GM12878 (cell line): ENCODE measurements around the gene GAB3. TPM values are rescaled to one million over a fixed set of nuclear protein-coding genes. Genes with fewer than 3 reads are reported as not detected.

Experiments used
- ATAC-seq: fragments of 200-7000 bp; cut with Tn5 transposase; 3 replicates; pipeline ENCODE4 v1.9.1; 2020; ENCODE audit warnings: mild to moderate bottlenecking, moderate library complexity
- BruUV-seq: library from RNA; stranded (reverse); fragments of 400-500 nt; replicated peaks from 2 replicates; lab custom pipeline; 2021; lab: Mats Ljungman, UMichigan
- CTCF ChIA-PET: fragments of 300-600 bp; sonication (Branson Sonifier 250); formaldehyde crosslinking; extraction: SDS; loops from one replicate; lab custom pipeline; 2021; ENCODE audit warnings: inconsistent platforms; lab: Yijun Ruan, JAX
- POLR2A ChIA-PET: fragments of 350-600 bp; formaldehyde crosslinking; extraction: SDS; loops from one replicate; lab custom pipeline; 2021; ENCODE audit warnings: inconsistent platforms; lab: Charles Lee
- RAD21 ChIA-PET: fragments of 300-600 bp; sonication (Branson Sonifier 250); formaldehyde crosslinking; loops from one replicate; lab custom pipeline; 2023; ENCODE audit warnings: antibody characterized with exemption; ENCODE audit not compliant: unreplicated experiment; lab: Charles Lee
- SMC1A ChIA-PET: fragments of 300-600 bp; sonication (Branson Sonifier 250); formaldehyde crosslinking; loops from one replicate; lab custom pipeline; 2023; ENCODE audit not compliant: unreplicated experiment, uncharacterized antibody; lab: Charles Lee
- DNase-seq: peaks from one replicate; pipeline ENCODE4 v3.0.0-alpha.2; 2011; ENCODE audit warnings: low read depth, low spot score
- FAIRE-seq: peaks from 3 replicates; lab custom pipeline; 2011; peaks lifted over from hg19 to GRCh38; lab: Jason Lieb, UNC
- H2AFZ ChIP-seq: 2 replicates; pipeline ENCODE4 v1.6.0; 2011; ENCODE audit warnings: low read depth, low read length, control low read depth; ENCODE audit not compliant: control insufficient read depth
- H3K27ac ChIP-seq: 2 replicates; pipeline ENCODE4 v1.5.1; 2011; ENCODE audit warnings: control low read depth; ENCODE audit not compliant: control insufficient read depth, insufficient read depth
- H3K27me3 ChIP-seq, 2 experiments: replicated peaks in 1 of 2; 2 replicates each; pipeline versions ENCODE4 v1.6.0 to v1.6.1; 2011; ENCODE audit warnings: low read length in 1 of 2; ENCODE audit not compliant: control insufficient read depth in 2 of 2, insufficient read depth in 2 of 2
- H3K36me3 ChIP-seq, 2 experiments: 2 replicates each; pipeline ENCODE4 v1.5.1; 2011; ENCODE audit warnings: low read length in 1 of 2; ENCODE audit not compliant: control insufficient read depth in 2 of 2, insufficient read depth in 2 of 2
- H3K4me1 ChIP-seq: 2 replicates; pipeline ENCODE4 v1.6.1; 2011; ENCODE audit warnings: mild to moderate bottlenecking, low read length, moderate library complexity, mixed read lengths; ENCODE audit not compliant: control insufficient read depth, insufficient read depth
- H3K4me2 ChIP-seq: 2 replicates; pipeline ENCODE4 v1.6.0; 2011; ENCODE audit warnings: control low read depth; ENCODE audit not compliant: control insufficient read depth, insufficient read depth
- H3K4me3 ChIP-seq: fragments of 200-600 bp; sonication (generic); 2 replicates; pipeline ENCODE4 v1.5.1; 2016
- H3K79me2 ChIP-seq: 2 replicates; pipeline ENCODE4 v1.6.0; 2011; ENCODE audit warnings: low read length; ENCODE audit not compliant: control insufficient read depth, insufficient read depth
- H3K9ac ChIP-seq: 2 replicates; pipeline ENCODE4 v1.8.0; 2011; ENCODE audit warnings: low read length, control low read depth, mixed read lengths; ENCODE audit not compliant: control insufficient read depth, insufficient read depth
- H3K9me3 ChIP-seq: replicated peaks from 3 replicates; pipeline ENCODE4 v1.5.1; 2011; ENCODE audit warnings: mild to moderate bottlenecking, low read length; ENCODE audit not compliant: control insufficient read depth, insufficient read depth
- H4K20me1 ChIP-seq: 2 replicates; pipeline ENCODE4 v1.6.0; 2011; ENCODE audit not compliant: control insufficient read depth, insufficient read depth
- ASH2L ChIP-seq: fragments of 300-600, 200-600 bp; sonication (generic); IDR thresholded peaks from 2 replicates; pipeline ENCODE4 v1.6.1; 2017; ENCODE audit warnings: low read depth, mild to moderate bottlenecking, borderline replicate concordance
- BCL11A ChIP-seq: IDR thresholded peaks from 2 replicates; pipeline ENCODE4 v1.6.1; 2011; ENCODE audit warnings: low read depth, low read length
- CHD1 ChIP-seq: IDR thresholded peaks from 2 replicates; pipeline ENCODE4 v1.6.1; 2012; ENCODE audit warnings: low read depth, low read length, improper control_type of control experiment
- CREB1 ChIP-seq: IDR thresholded peaks from 2 replicates; pipeline ENCODE4 v1.6.1; 2012; ENCODE audit warnings: low read depth, mild to moderate bottlenecking, inconsistent platforms
- ETV6 ChIP-seq, 2 experiments: fragments of 450-650 bp in 1 of 2; IDR thresholded peaks in 1 of 2; conservative IDR thresholded peaks in 1 of 2; 2 replicates each; pipeline ENCODE4 v1.6.1; 2014; ENCODE audit warnings: antibody characterized with exemption in 1 of 2, borderline replicate concordance in 1 of 2, low read depth in 1 of 2, mild to moderate bottlenecking in 1 of 2, moderate library complexity in 1 of 2
- HDAC2 ChIP-seq: fragments of 200-600 bp; sonication (generic); IDR thresholded peaks from 2 replicates; pipeline ENCODE4 v1.6.1; 2017
- HDAC6 ChIP-seq: fragments of 200-600 bp; sonication (generic); IDR thresholded peaks from one replicate; pipeline ENCODE4 v1.8.0; 2017; ENCODE audit warnings: antibody characterized with exemption; ENCODE audit not compliant: unreplicated experiment
- SIN3A ChIP-seq: IDR thresholded peaks from 2 replicates; pipeline ENCODE4 v1.6.1; 2012; ENCODE audit warnings: low read depth, low read length, improper control_type of control experiment
- SREBF1 ChIP-seq: IDR thresholded peaks from 2 replicates; pipeline ENCODE4 v1.6.1; 2012; ENCODE audit warnings: mild to moderate bottlenecking, low read length
- STAT1 ChIP-seq: fragments of 450-650 bp; conservative IDR thresholded peaks from 2 replicates; pipeline ENCODE4 v1.6.1; 2014; ENCODE audit warnings: antibody characterized with exemption, mild to moderate bottlenecking
- ZNF217 ChIP-seq: fragments of 450-650 bp; IDR thresholded peaks from 2 replicates; pipeline ENCODE4 v1.6.1; 2017; ENCODE audit warnings: antibody characterized with exemption, mild to moderate bottlenecking
- WGBS: methylation state at CpG from one replicate; pipeline ENCODE4 v1.1.6; 2016; ENCODE audit warnings: low lambda C conversion rate; ENCODE audit not compliant: insufficient replicate concordance, insufficient coverage; ENCODE audit errors: missing lambda C conversion rate; 5-methylcytosine and 5-hydroxymethylcytosine counted together
- in situ Hi-C: fragments of 300-500 bp; cut with MboI; formaldehyde crosslinking; loops from 9 replicates; pipeline ENCODE4 v1.14.3; 2018; ENCODE audit warnings: mixed read lengths
- intact Hi-C: fragments of 100-400 bp; cut with micrococcal nuclease; formaldehyde crosslinking; loops from one replicate; pipeline ENCODE4 v1.14.2; 2022; ENCODE audit not compliant: unreplicated experiment
- polyA plus RNA-seq, 11 experiments: library from polyadenylated mRNA; depleted of rRNA in 4 of 11; unstranded in 6 of 11; stranded (reverse) in 5 of 11; fragments of >200 nt; fragmentation: Nextera tagmentation in 4 of 11; fragmentation: Illumina TruSeq in 1 of 11; extraction: Ambion mirVana in 4 of 11; extraction: Trizol in 1 of 11; gene quantifications; 1 replicate in 1 of 11; 2 replicates in 10 of 11; pipeline versions ENCODE4 v1.2.1 to v1.2.3, GENCODE V29; 2011 to 2016; ENCODE audit warnings: inconsistent platforms in 2 of 11, missing spikeins in 2 of 11, low read depth in 1 of 11
- total RNA-seq, 4 experiments: library from RNA; depleted of rRNA in 3 of 4; stranded (reverse); fragments of >200 nt in 3 of 4; fragmentation: Illumina TruSeq in 1 of 4; extraction: Trizol in 1 of 4; gene quantifications; 2 replicates each; pipeline versions ENCODE4 v1.2.1 to v1.2.3, GENCODE V29; 2013 to 2021
- TF ChIP-seq, protein P1 (sequence below): fragments of 150-350 bp; IDR thresholded peaks from 2 replicates; pipeline ENCODE4 v1.6.1; 2016; ENCODE audit warnings: low read depth, low read length
- TF ChIP-seq, protein P2 (sequence below): fragments of 450-650 bp; IDR thresholded peaks from 2 replicates; pipeline ENCODE4 v1.6.1; 2016; ENCODE audit warnings: mild to moderate bottlenecking
- TF ChIP-seq, protein P3 (sequence below): fragments of 450-650 bp; IDR thresholded peaks from 2 replicates; pipeline ENCODE4 v1.6.1; 2018; ENCODE audit warnings: borderline replicate concordance, mild to moderate bottlenecking; ENCODE audit not compliant: partially characterized antibody
- TF ChIP-seq, protein P4 (sequence below): fragments of 450-650 bp; IDR thresholded peaks from 2 replicates; pipeline ENCODE4 v1.6.1; 2018; ENCODE audit warnings: mild to moderate bottlenecking, low read depth, moderate library complexity; ENCODE audit not compliant: partially characterized antibody

Gene GAB3
- total and polyA plus RNA-seq, 10 of the 15 experiments (the other 5 are each of a cell fraction or from before 2014, with no cell fraction given) = 0.10 to 2.0 (median 0.85) TPM

DNA sequence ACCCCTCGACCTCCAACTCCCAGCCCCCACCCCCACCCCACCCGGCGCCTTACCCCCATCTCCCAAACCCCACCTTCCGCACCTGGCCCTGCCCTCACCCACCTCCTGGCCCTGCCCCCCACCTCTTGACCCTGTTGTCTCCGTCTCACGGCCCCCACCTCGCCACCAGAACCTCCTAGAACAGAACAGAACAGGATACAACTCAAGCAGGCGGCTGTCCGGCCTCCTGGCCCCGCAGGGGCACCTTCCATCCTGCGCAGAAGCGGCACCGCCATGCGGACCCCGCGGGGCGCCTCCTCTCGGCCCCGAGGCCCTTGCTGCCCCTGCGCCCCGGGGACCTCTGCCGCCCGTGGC lies 97.9 kb downstream of the GAB3 start:
- in situ Hi-C loops = no loop called here
- ChIA-PET CTCF (no interaction called here), RAD21 (no interaction called here), POLR2A (no interaction called here), SMC1A (no interaction called here)
- ATAC-seq (no peak), DNase-seq (no peak), FAIRE-seq (no peak)
- Histone ChIP-seq H3K27me3 (no peaks in the 10 kb centered on the region), H2AFZ (no peak overlapping the region), H3K4me3 (no peak overlapping the region), H4K20me1 (no peaks in the 10 kb centered on the region), H3K4me1 (no peaks in the 10 kb centered on the region), H3K27ac (no peak overlapping the region), H3K9me3 (no peaks in the 10 kb centered on the region), H3K9ac (no peak overlapping the region), H3K79me2 (no peaks in the 10 kb centered on the region), H3K36me3 (no peaks in the 10 kb centered on the region), H3K4me2 (no peak overlapping the region)
- intact Hi-C loops = no loop called here
- 75% methylated on average over 15 of the region's 23 CpGs for WGBS
- BruUV-seq = no TSS peak
- TF ChIP-seq, protein P1, sequence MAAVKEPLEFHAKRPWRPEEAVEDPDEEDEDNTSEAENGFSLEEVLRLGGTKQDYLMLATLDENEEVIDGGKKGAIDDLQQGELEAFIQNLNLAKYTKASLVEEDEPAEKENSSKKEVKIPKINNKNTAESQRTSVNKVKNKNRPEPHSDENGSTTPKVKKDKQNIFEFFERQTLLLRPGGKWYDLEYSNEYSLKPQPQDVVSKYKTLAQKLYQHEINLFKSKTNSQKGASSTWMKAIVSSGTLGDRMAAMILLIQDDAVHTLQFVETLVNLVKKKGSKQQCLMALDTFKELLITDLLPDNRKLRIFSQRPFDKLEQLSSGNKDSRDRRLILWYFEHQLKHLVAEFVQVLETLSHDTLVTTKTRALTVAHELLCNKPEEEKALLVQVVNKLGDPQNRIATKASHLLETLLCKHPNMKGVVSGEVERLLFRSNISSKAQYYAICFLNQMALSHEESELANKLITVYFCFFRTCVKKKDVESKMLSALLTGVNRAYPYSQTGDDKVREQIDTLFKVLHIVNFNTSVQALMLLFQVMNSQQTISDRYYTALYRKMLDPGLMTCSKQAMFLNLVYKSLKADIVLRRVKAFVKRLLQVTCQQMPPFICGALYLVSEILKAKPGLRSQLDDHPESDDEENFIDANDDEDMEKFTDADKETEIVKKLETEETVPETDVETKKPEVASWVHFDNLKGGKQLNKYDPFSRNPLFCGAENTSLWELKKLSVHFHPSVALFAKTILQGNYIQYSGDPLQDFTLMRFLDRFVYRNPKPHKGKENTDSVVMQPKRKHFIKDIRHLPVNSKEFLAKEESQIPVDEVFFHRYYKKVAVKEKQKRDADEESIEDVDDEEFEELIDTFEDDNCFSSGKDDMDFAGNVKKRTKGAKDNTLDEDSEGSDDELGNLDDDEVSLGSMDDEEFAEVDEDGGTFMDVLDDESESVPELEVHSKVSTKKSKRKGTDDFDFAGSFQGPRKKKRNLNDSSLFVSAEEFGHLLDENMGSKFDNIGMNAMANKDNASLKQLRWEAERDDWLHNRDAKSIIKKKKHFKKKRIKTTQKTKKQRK = no peak
- TF ChIP-seq SREBF1 = no peak
- TF ChIP-seq, protein P2, sequence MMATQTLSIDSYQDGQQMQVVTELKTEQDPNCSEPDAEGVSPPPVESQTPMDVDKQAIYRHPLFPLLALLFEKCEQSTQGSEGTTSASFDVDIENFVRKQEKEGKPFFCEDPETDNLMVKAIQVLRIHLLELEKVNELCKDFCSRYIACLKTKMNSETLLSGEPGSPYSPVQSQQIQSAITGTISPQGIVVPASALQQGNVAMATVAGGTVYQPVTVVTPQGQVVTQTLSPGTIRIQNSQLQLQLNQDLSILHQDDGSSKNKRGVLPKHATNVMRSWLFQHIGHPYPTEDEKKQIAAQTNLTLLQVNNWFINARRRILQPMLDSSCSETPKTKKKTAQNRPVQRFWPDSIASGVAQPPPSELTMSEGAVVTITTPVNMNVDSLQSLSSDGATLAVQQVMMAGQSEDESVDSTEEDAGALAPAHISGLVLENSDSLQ = no peak
- no peak for TF ChIP-seq ASH2L
- no peak for TF ChIP-seq BCL11A
- TF ChIP-seq, protein P3, sequence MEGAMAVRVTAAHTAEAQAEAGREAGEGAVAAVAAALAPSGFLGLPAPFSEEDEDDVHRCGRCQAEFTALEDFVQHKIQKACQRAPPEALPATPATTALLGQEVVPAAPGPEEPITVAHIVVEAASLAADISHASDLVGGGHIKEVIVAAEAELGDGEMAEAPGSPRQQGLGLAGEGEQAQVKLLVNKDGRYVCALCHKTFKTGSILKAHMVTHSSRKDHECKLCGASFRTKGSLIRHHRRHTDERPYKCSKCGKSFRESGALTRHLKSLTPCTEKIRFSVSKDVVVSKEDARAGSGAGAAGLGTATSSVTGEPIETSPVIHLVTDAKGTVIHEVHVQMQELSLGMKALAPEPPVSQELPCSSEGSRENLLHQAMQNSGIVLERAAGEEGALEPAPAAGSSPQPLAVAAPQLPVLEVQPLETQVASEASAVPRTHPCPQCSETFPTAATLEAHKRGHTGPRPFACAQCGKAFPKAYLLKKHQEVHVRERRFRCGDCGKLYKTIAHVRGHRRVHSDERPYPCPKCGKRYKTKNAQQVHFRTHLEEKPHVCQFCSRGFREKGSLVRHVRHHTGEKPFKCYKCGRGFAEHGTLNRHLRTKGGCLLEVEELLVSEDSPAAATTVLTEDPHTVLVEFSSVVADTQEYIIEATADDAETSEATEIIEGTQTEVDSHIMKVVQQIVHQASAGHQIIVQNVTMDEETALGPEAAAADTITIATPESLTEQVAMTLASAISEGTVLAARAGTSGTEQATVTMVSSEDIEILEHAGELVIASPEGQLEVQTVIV = no peak
- TF ChIP-seq STAT1 = no peak
- TF ChIP-seq, protein P4, sequence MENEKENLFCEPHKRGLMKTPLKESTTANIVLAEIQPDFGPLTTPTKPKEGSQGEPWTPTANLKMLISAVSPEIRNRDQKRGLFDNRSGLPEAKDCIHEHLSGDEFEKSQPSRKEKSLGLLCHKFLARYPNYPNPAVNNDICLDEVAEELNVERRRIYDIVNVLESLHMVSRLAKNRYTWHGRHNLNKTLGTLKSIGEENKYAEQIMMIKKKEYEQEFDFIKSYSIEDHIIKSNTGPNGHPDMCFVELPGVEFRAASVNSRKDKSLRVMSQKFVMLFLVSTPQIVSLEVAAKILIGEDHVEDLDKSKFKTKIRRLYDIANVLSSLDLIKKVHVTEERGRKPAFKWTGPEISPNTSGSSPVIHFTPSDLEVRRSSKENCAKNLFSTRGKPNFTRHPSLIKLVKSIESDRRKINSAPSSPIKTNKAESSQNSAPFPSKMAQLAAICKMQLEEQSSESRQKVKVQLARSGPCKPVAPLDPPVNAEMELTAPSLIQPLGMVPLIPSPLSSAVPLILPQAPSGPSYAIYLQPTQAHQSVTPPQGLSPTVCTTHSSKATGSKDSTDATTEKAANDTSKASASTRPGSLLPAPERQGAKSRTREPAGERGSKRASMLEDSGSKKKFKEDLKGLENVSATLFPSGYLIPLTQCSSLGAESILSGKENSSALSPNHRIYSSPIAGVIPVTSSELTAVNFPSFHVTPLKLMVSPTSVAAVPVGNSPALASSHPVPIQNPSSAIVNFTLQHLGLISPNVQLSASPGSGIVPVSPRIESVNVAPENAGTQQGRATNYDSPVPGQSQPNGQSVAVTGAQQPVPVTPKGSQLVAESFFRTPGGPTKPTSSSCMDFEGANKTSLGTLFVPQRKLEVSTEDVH = no peak
- TF ChIP-seq SIN3A = no peak
- TF ChIP-seq HDAC2 = no peak
- TF ChIP-seq HDAC6 = no peak
- no peak for TF ChIP-seq ETV6 (conservative IDR thresholded peaks at IDR 0.05 in 1 of 2, IDR thresholded peaks at IDR 0.05 in 1 of 2; ENCODE audit: borderline replicate concordance in 1 of 2, low read depth in 1 of 2)
- no peak for TF ChIP-seq CHD1
- TF ChIP-seq CREB1 = no peak
- no peak for TF ChIP-seq ZNF217
